ENCODE results near the gene APLF. TPM values are rescaled to one million over a fixed set of nuclear protein-coding genes. Genes with fewer than 3 reads are reported as not detected.
"Not testable (repeated sequence)": the region's sequence is repeated elsewhere in the genome, so short reads cannot be mapped to it uniquely, and the experiment has no call there.

The APLF gene
- total RNA-seq, 4 donors from 2014 or later: 6.9 to 11.6 (median 10.6) TPM

DNA sequence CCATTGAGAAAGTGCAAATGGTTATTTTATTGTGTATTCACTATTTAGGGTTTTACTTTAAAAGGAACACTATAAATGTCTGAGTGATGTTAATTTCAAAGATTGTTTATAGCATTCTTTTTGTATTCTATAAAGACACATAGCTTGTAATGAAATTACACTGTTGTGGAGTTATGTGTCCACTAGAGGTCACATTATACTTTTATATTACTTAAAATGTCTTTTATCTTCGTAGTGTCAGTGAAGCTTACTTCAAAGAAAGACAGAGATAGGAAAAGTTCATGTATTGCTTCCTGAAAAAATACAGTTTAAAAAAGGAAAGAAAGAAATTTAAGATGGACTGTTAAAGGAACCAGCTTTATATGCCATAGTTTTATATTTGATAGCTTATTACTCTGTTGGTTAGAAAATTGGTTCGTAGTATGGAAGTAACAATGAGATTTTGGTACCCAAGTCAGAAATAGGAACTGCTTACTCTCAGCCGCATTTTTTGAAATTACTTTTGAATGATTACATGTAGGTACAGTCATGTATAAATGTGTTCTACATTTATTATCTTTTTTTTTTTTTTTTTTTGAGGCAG lies 20.5 kb downstream of the APLF start:
- DNase-seq (ENCODE audit: low spot score in 2 of 2): no peak
- Histone ChIP-seq H3K4me3 (no peak overlapping the region), H3K27ac (no peak overlapping the region), H3K36me3 (no peaks in the 10 kb centered on the region), H3K9me3 (no peaks in the 10 kb centered on the region), H3K4me1 (no peaks in the 10 kb centered on the region), H3K27me3 (no peaks in the 10 kb centered on the region)
- no peak for TF ChIP-seq POLR2A (IDR thresholded peaks at IDR 0.05)
- no peak for TF ChIP-seq EP300 (IDR thresholded peaks at IDR 0.05)
- peak in 3 of 5 experiments; percentile 41 to 49 (median 45) for TF ChIP-seq CTCF (IDR thresholded peaks at IDR 0.05)
- 59 to 60% methylated on average over 3 of the region's 3 CpGs for whole genome bisulfite sequencing, 2 donors

DNA sequence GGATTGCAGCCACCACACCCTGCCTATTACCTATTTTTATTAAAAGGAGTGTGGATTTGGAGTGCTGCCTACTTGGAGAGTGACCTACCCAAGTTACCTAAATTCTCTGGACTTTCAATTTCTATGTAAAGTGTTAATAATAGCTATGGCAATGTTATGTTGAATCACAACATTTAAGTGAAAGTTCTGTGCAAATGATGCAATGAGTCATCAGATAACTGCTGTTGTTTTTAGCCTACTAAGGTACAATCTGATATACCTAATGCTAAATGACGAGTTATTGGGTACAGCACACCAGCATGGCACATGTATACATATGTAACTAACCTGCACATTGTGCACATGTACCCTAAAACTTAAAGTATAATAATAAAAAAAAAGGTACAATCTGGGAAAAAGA lies 21.2 kb downstream of the APLF start:
- not testable (repeated sequence) for H3K4me3 ChIP-seq; H3K9me3 ChIP-seq; H3K36me3 ChIP-seq; H3K27ac ChIP-seq; H3K27me3 ChIP-seq; DNase-seq (ENCODE audit: low spot score in 2 of 2); H3K4me1 ChIP-seq
- 95 to 98% methylated on average over 1 of the region's 1 CpG for WGBS, 2 donors

GRCh38 chr2:68489282-68489681 lies 21.9 kb downstream of the APLF start:
- Histone ChIP-seq H3K27ac (no peak overlapping the region), H3K4me3 (no peak overlapping the region), H3K9me3 (no peaks in the 10 kb centered on the region), H3K27me3 (no peaks in the 10 kb centered on the region), H3K4me1 (no peaks in the 10 kb centered on the region), H3K36me3 (no peaks in the 10 kb centered on the region)
- WGBS, 2 donors: 94% methylated on average over 1 of the region's 1 CpG
- DNase-seq (ENCODE audit: low spot score in 2 of 2): no peak
- TF ChIP-seq POLR2A (IDR thresholded peaks at IDR 0.05): no peak
- TF ChIP-seq EP300 (IDR thresholded peaks at IDR 0.05): no peak
- no peak for TF ChIP-seq CTCF (IDR thresholded peaks at IDR 0.05)

- no peaks in the 10 kb centered on the region for H3K27me3 ChIP-seq
- H3K4me1 ChIP-seq: no peaks in the 10 kb centered on the region
- no peak overlapping the region for H3K27ac ChIP-seq
- H3K4me3 ChIP-seq: no peak overlapping the region
- TF ChIP-seq EP300 (IDR thresholded peaks at IDR 0.05) (no peak), CTCF (IDR thresholded peaks at IDR 0.05) (no peak), POLR2A (IDR thresholded peaks at IDR 0.05) (no peak)
- 98 to 100% methylated on average over 1 of the region's 1 CpG for WGBS, 2 donors
- peaks cover 0 to 14% (median 0%) of the 10 kb centered on the region in 4 donors for H3K9me3 ChIP-seq
- peaks cover 0 to 20% (median 0%) of the 10 kb centered on the region in 3 donors for H3K36me3 ChIP-seq
- DNase-seq (ENCODE audit: low spot score in 2 of 2): no peak
These were observed 24.2 kb downstream of the APLF start for GRCh38 chr2:68491582-68491981.

GRCh38 chr2:68499133-68499532 lies 31.7 kb downstream of the APLF start:
- no peak overlapping the region for H3K4me3 ChIP-seq
- no peak for DNase-seq (ENCODE audit: low spot score in 2 of 2)
- TF ChIP-seq CTCF (IDR thresholded peaks at IDR 0.05) (no peak), EP300 (IDR thresholded peaks at IDR 0.05) (no peak), POLR2A (IDR thresholded peaks at IDR 0.05) (no peak)
- H3K36me3 ChIP-seq: peaks cover 0 to 26% (median 0%) of the 10 kb centered on the region in 3 donors
- peaks cover 0 to 19% (median 0%) of the 10 kb centered on the region in 4 donors for H3K9me3 ChIP-seq
- no peaks in the 10 kb centered on the region for H3K27me3 ChIP-seq
- no peaks in the 10 kb centered on the region for H3K4me1 ChIP-seq
- H3K27ac ChIP-seq: no peak overlapping the region

DNA sequence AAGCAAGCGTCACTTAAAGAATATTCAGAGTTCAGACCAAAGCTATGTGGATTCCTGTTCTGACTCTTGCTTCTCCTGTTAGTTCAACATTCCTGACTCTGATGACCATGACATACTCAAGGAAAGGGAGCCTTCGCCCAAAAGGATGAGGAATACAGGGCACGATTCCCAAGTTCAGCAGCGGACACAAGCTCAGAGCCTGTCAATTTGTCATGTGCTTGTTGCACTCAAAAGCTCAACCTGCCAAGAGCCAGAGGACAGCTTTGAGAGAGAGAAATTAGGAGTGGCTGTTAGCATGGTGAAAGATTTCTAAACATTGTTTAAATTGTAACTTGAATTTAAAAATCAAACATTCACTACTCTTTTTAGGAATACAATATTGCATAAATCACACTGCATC lies 33.3 kb downstream of the APLF start:
- Histone ChIP-seq H3K27ac (no peak overlapping the region), H3K27me3 (no peaks in the 10 kb centered on the region), H3K9me3 (peaks cover 0 to 14% (median 0%) of the 10 kb centered on the region in 4 donors), H3K4me1 (no peaks in the 10 kb centered on the region), H3K36me3 (peaks cover 0 to 21% (median 0%) of the 10 kb centered on the region in 3 donors), H3K4me3 (no peak overlapping the region)
- DNase-seq (ENCODE audit: low spot score in 2 of 2): no peak
- TF ChIP-seq POLR2A (IDR thresholded peaks at IDR 0.05): no peak
- TF ChIP-seq EP300 (IDR thresholded peaks at IDR 0.05): no peak
- TF ChIP-seq CTCF (IDR thresholded peaks at IDR 0.05): no peak
- 94 to 96% methylated on average over 4 of the region's 4 CpGs for WGBS, 2 donors

Measured in tibial nerve (tissue), 4 donors.